OCI-LY3 (cell line): ENCODE measurements around the gene FCF1.

Experiments used
- EZH2phosphoT487 ChIP-seq: fragments of 200-600 bp; shearing (Covaris generic); IDR thresholded peaks from 2 replicates; pipeline ENCODE4 v1.6.1; 2018; ENCODE audit warnings: antibody characterized with exemption, mixed run types, low read depth
- TF ChIP-seq, protein P1 (sequence below): fragments of 200-600, 300-600 bp; sonication (generic); IDR thresholded peaks from 2 replicates; pipeline ENCODE4 v1.5.1; 2014; ENCODE audit warnings: antibody characterized with exemption, low read length, low read depth

GRCh38 chr14:74669846-74670245 lies 43.1 kb upstream of the FCF1 start:
- TF ChIP-seq, protein P1, sequence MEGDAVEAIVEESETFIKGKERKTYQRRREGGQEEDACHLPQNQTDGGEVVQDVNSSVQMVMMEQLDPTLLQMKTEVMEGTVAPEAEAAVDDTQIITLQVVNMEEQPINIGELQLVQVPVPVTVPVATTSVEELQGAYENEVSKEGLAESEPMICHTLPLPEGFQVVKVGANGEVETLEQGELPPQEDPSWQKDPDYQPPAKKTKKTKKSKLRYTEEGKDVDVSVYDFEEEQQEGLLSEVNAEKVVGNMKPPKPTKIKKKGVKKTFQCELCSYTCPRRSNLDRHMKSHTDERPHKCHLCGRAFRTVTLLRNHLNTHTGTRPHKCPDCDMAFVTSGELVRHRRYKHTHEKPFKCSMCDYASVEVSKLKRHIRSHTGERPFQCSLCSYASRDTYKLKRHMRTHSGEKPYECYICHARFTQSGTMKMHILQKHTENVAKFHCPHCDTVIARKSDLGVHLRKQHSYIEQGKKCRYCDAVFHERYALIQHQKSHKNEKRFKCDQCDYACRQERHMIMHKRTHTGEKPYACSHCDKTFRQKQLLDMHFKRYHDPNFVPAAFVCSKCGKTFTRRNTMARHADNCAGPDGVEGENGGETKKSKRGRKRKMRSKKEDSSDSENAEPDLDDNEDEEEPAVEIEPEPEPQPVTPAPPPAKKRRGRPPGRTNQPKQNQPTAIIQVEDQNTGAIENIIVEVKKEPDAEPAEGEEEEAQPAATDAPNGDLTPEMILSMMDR = no peak
- TF ChIP-seq EZH2phosphoT487 = no peak
